Gastroesophageal sphincter (tissue), 4 donors: ENCODE results near the gene MX2. TPM values are rescaled to one million over a fixed set of nuclear protein-coding genes. Genes with fewer than 3 reads are reported as not detected.

Experiments used
- ATAC-seq: fragments of 150-250 bp; one replicate; pipeline ENCODE4 v1.9.1; 2016; ENCODE audit warnings: mild to moderate bottlenecking, moderate library complexity
- H3K27ac ChIP-seq, 4 donors: fragments of 200-600 bp; sonication (generic) in 3 of 4; 1 replicate in 3 of 4; 2 replicates in 1 of 4; pipeline ENCODE4 v1.5.1; 2016 to 2019
- H3K27me3 ChIP-seq: fragments of 200-600 bp; sonication (generic); one replicate; pipeline ENCODE4 v1.5.1; 2019
- H3K36me3 ChIP-seq, 2 donors: fragments of 200-600 bp; sonication (generic); one replicate each; pipeline ENCODE4 v1.5.1; 2019; ENCODE audit warnings: control low read depth in 1 of 2
- H3K4me1 ChIP-seq, 3 donors: fragments of 200-600 bp; sonication (generic); 1 replicate in 2 of 3; 2 replicates in 1 of 3; pipeline ENCODE4 v1.5.1; 2016 to 2019; ENCODE audit warnings: control low read depth in 2 of 3
- H3K4me3 ChIP-seq, 2 donors: fragments of 200-600 bp; sonication (generic); one replicate each; pipeline ENCODE4 v1.5.1; 2019; ENCODE audit warnings: mild to moderate bottlenecking in 1 of 2, moderate library complexity in 1 of 2
- H3K9me3 ChIP-seq, 3 donors: fragments of 200-600 bp; sonication (generic); one replicate each; pipeline ENCODE4 v1.5.1; 2017 to 2019; ENCODE audit warnings: control low read depth in 2 of 3
- EP300 ChIP-seq: sonication (generic); formaldehyde crosslinking; IDR thresholded peaks from one replicate; pipeline ENCODE4 v1.6.1; 2017; ENCODE audit warnings: antibody characterized with exemption, mild to moderate bottlenecking
- POLR2A ChIP-seq, 2 donors: fragments of 450-650 bp; IDR thresholded peaks; one replicate each; pipeline ENCODE4 v1.6.1; 2017; ENCODE audit warnings: antibody characterized with exemption in 2 of 2, mild to moderate bottlenecking in 2 of 2, moderate library complexity in 1 of 2
- POLR2AphosphoS5 ChIP-seq: sonication (generic); formaldehyde crosslinking; IDR thresholded peaks from one replicate; pipeline ENCODE4 v1.6.1; 2017; ENCODE audit warnings: antibody characterized with exemption
- WGBS, 2 donors: methylation state at CpG; one replicate each; pipeline ENCODE4 v1.1.5; 2018; ENCODE audit warnings: low coverage in 1 of 2; 5-methylcytosine and 5-hydroxymethylcytosine counted together
- total RNA-seq, 4 donors: library from RNA; depleted of rRNA; stranded (reverse); fragments of >200 nt; gene quantifications; one replicate each; pipeline ENCODE4 v1.1.0, GENCODE V29; 2016
- TF ChIP-seq, protein P1 (sequence below), 4 experiments: fragments of 200-600 bp in 2 of 4; fragments of 450-650 bp in 2 of 4; sonication (generic) in 1 of 4; IDR thresholded peaks; one replicate each; pipeline ENCODE4 v1.5.1; 2017 to 2019; ENCODE audit warnings: antibody characterized with exemption in 4 of 4, mild to moderate bottlenecking in 2 of 4, moderate library complexity in 2 of 4

MX2 gene
- total RNA-seq, 4 donors from 2014 or later = 7.3 to 16.3 (median 11.2) TPM

DNA sequence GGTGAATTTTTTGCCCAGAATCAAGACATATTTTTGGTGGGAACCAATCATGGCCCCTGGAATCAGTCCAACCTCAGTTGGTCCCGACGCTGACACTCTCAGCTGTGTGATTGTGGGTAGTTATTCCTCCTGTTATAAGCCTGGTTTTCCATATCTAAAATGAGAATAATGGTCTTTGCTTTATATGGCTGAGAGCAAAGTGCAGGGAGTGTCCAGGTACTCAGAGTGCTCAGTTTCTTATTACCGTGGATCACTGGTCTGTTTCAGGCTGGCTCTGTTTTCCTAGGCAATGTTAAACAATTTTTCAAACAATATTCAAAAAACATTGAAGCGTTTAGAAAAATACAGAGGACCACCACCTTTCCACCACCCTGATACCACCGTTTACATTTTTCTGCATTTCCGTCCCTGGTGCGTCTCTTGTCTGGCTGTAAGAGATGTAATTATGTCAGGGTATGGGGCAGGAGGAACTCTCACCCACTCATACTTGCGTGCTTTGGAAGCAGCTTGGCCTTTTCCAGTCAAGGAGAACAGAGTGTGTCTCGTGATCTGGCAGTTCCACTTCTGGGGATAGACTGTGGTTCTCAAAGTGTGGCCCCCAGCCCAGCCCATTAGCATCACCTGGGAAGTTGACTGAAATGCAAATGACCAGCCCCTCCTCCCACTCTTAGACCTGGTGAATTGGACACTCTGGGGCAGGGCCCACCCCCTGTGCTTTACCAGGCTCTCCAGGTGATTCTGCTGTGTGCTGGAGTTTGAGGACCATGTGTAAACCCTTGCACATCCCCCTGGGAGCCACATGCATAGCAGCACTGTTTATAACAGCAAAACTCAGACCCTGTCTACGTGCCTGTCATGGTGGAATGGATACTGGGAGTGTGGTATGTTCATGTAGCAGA, 71.0 kb downstream of the MX2 start:
- H3K27me3 ChIP-seq = no peaks in the 10 kb centered on the region
- 72 to 86% methylated on average over 8 to 9 of the region's 10 CpGs for WGBS, 2 donors
- H3K4me1 ChIP-seq = peaks cover 0 to 16% (median 0%) of the 10 kb centered on the region in 3 donors
- peaks cover 0 to 7% (median 0%) of the 10 kb centered on the region in 3 donors for H3K9me3 ChIP-seq
- peaks cover 0 to 100% of the 10 kb centered on the region in 2 donors for H3K36me3 ChIP-seq
- H3K4me3 ChIP-seq = no peak overlapping the region
- TF ChIP-seq POLR2AphosphoS5 (no peak), EP300 (no peak), POLR2A (IDR thresholded peaks at IDR 0.05) (no peak)
- TF ChIP-seq, protein P1, sequence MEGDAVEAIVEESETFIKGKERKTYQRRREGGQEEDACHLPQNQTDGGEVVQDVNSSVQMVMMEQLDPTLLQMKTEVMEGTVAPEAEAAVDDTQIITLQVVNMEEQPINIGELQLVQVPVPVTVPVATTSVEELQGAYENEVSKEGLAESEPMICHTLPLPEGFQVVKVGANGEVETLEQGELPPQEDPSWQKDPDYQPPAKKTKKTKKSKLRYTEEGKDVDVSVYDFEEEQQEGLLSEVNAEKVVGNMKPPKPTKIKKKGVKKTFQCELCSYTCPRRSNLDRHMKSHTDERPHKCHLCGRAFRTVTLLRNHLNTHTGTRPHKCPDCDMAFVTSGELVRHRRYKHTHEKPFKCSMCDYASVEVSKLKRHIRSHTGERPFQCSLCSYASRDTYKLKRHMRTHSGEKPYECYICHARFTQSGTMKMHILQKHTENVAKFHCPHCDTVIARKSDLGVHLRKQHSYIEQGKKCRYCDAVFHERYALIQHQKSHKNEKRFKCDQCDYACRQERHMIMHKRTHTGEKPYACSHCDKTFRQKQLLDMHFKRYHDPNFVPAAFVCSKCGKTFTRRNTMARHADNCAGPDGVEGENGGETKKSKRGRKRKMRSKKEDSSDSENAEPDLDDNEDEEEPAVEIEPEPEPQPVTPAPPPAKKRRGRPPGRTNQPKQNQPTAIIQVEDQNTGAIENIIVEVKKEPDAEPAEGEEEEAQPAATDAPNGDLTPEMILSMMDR (IDR thresholded peaks at IDR 0.05) = no peak
- no peak overlapping the region for H3K27ac ChIP-seq
- no peak for ATAC-seq

DNA sequence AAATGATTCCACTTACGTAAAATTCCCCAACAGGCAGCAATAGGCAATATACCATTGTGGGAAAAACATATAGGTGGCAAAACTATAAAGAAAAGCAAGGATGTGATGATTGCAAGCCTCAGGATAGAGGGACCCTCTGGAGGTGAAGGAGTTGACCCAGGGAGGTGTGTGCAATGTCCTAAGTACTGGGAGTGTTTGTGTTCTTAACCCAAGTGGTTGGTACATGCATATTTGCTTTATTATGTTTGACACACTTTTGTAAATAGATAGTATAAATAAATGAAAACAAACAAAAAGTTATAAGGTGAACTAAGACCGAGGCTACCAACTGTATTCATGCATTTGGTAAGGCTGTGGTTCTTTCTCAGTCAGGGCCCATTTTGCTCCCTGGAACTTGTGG, 71.7 kb downstream of the MX2 start:
- H3K4me3 ChIP-seq = no peak overlapping the region
- H3K36me3 ChIP-seq = peaks cover 0 to 100% of the 10 kb centered on the region in 2 donors
- H3K27ac ChIP-seq = no peak overlapping the region
- peaks cover 0 to 7% (median 0%) of the 10 kb centered on the region in 3 donors for H3K9me3 ChIP-seq
- no peaks in the 10 kb centered on the region for H3K27me3 ChIP-seq
- no peak for ATAC-seq
- H3K4me1 ChIP-seq = peaks cover 0 to 8% (median 0%) of the 10 kb centered on the region in 3 donors
- TF ChIP-seq EP300 (no peak), POLR2A (IDR thresholded peaks at IDR 0.05) (no peak), POLR2AphosphoS5 (no peak)
- TF ChIP-seq, protein P1 (IDR thresholded peaks at IDR 0.05) = no peak
- WGBS, 2 donors = 100% methylated on average over 1 to 2 of the region's 2 CpGs

DNA sequence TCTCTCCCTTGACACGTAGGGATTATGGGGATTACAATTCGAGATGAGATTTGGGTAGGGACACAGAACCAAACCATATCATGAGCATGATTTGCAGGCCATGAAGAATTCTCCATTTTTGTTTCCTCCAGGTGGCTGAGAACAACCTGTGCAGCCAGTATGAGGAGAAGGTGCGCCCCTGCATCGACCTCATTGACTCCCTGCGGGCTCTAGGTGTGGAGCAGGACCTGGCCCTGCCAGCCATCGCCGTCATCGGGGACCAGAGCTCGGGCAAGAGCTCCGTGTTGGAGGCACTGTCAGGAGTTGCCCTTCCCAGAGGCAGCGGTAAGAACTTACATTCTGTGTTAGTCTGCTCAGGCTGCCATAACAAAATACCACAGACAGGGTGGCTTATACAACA, 73.9 kb downstream of the MX2 start:
- no peak overlapping the region for H3K27ac ChIP-seq
- no peaks in the 10 kb centered on the region for H3K27me3 ChIP-seq
- no peaks in the 10 kb centered on the region for H3K4me1 ChIP-seq
- H3K4me3 ChIP-seq = no peak overlapping the region
- H3K9me3 ChIP-seq = peaks cover 0 to 7% (median 0%) of the 10 kb centered on the region in 3 donors
- 95 to 97% methylated on average over 4 to 10 of the region's 11 CpGs for WGBS, 2 donors
- ATAC-seq = no peak
- peaks cover 0 to 100% of the 10 kb centered on the region in 2 donors for H3K36me3 ChIP-seq
- TF ChIP-seq POLR2A (IDR thresholded peaks at IDR 0.05) (no peak), EP300 (no peak), POLR2AphosphoS5 (no peak)
- TF ChIP-seq, protein P1 (IDR thresholded peaks at IDR 0.05) = no peak

DNA sequence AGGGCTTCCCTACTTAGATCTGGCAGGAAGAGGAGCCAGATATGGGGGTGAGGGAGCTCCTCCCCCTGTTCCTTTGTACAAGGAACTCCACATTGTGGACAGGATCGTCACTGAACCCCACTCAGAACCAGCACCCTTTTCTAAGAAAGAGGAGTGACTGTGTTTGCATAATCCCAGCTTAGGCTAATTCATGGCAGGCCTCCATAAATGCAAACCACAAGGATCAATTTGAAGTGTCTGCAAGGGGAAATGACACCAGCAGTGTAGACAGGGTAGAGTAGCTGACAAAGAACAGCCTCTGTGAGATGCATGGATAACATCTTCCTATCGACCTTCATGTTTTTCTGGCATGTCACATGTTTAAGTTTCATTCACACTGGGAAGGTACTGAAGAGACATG, 75.9 kb downstream of the MX2 start:
- WGBS, 2 donors = 47 to 75% methylated on average over 2 of the region's 2 CpGs
- H3K9me3 ChIP-seq = peaks cover 0 to 7% (median 0%) of the 10 kb centered on the region in 3 donors
- H3K4me3 ChIP-seq = no peak overlapping the region
- H3K27me3 ChIP-seq = no peaks in the 10 kb centered on the region
- H3K4me1 ChIP-seq = no peaks in the 10 kb centered on the region
- H3K27ac ChIP-seq = no peak overlapping the region
- peaks cover 2 to 100% of the 10 kb centered on the region in 2 donors for H3K36me3 ChIP-seq
- ATAC-seq = no peak
- no peak for TF ChIP-seq EP300
- TF ChIP-seq, protein P1 (IDR thresholded peaks at IDR 0.05) = no peak
- no peak for TF ChIP-seq POLR2A (IDR thresholded peaks at IDR 0.05)
- no peak for TF ChIP-seq POLR2AphosphoS5
